DND-41 (cell line): Measurements from ENCODE around the gene CDH23.

Source experiments
- CTCF ChIP-seq: IDR thresholded peaks from 2 replicates; pipeline ENCODE4 v1.5.1; 2012; ENCODE audit warnings: borderline replicate concordance, low read length, moderate library complexity, mild to moderate bottlenecking; ENCODE audit not compliant: poor library complexity, severe bottlenecking; ENCODE audit errors: extremely low read depth
- EZH2 ChIP-seq: IDR thresholded peaks from 3 replicates; pipeline ENCODE4 v1.6.1; 2012; ENCODE audit warnings: borderline replicate concordance, low read depth, mild to moderate bottlenecking, moderate library complexity, low read length, inconsistent platforms; ENCODE audit not compliant: severe bottlenecking

GRCh38 chr10:71388171-71388570 is 8.5 kb upstream of the CDH23 start:
- TF ChIP-seq EZH2: no peak
- no peak for TF ChIP-seq CTCF
